ENCODE data around the gene DBP.
"Not testable (repeated sequence)": the region's sequence is repeated elsewhere in the genome, so short reads cannot be mapped to it uniquely, and the experiment has no call there.

Gene DBP

GRCh38 chr19:48639483-48640375 lies 2.5 kb upstream of the DBP start:
- DNase-seq (ENCODE audit: low read depth): no peak

- no peak for DNase-seq (ENCODE audit: low read depth)
These were observed 1.7 kb upstream of the DBP start for GRCh38 chr19:48638831-48639381.

- peak; percentile 79 for DNase-seq (ENCODE audit: low read depth)
These were observed 1.0 kb upstream of the DBP start for GRCh38 chr19:48637948-48638830.

- DNase-seq (ENCODE audit: low read depth): peak; percentile 99
These were observed 319 bp upstream of the DBP start for GRCh38 chr19:48637449-48637947.

- DNase-seq (ENCODE audit: low read depth): no peak
These were observed 967 bp downstream of the DBP start for GRCh38 chr19:48635966-48636858.

- DNase-seq (ENCODE audit: low read depth): peak; percentile 62
These were observed 1.8 kb downstream of the DBP start for GRCh38 chr19:48635263-48635965.

- peak; percentile 93 for DNase-seq (ENCODE audit: low read depth)
These were observed 2.5 kb downstream of the DBP start for GRCh38 chr19:48634424-48635262.

- no peak for DNase-seq (ENCODE audit: low read depth)
These were observed 3.2 kb downstream of the DBP start for GRCh38 chr19:48634036-48634342.

- DNase-seq (ENCODE audit: low read depth): no peak
These were observed 3.8 kb downstream of the DBP start for GRCh38 chr19:48633148-48634035.

- no peak for DNase-seq (ENCODE audit: low read depth)
These were observed 4.5 kb downstream of the DBP start for GRCh38 chr19:48632692-48633147.

- not testable (repeated sequence) for DNase-seq (ENCODE audit: low read depth)
These were observed 4.9 kb downstream of the DBP start for GRCh38 chr19:48632286-48632685.

- no peak for DNase-seq (ENCODE audit: low read depth)
These were observed 6.0 kb downstream of the DBP start for GRCh38 chr19:48631225-48631624.

GRCh38 chr19:48630296-48631063 lies 6.7 kb downstream of the DBP start:
- DNase-seq (ENCODE audit: low read depth): no peak

- no peak for DNase-seq (ENCODE audit: low read depth)
These were observed 7.4 kb downstream of the DBP start for GRCh38 chr19:48629599-48630295.

- DNase-seq (ENCODE audit: low read depth): no peak
These were observed 7.9 kb downstream of the DBP start for GRCh38 chr19:48629297-48629598.

- no peak for DNase-seq (ENCODE audit: low read depth)
These were observed 8.5 kb downstream of the DBP start for GRCh38 chr19:48628486-48629296.

GRCh38 chr19:48627865-48628314 lies 9.3 kb downstream of the DBP start:
- no peak for DNase-seq (ENCODE audit: low read depth)

Data from HS-27A (cell line).